Measurements from ENCODE around the gene PRKCH.

- TF ChIP-seq CTCF (IDR thresholded peaks at IDR 0.05) (no peak), EP300 (IDR thresholded peaks at IDR 0.05) (no peak), POLR2AphosphoS5 (IDR thresholded peaks at IDR 0.05) (peak in 3 of 4 donors; percentile 12 to 58 (median 25)), POLR2A (IDR thresholded peaks at IDR 0.05) (no peak)
Measured at GRCh38 chr14:61542848-61543790, 221.7 kb downstream of the PRKCH start.

Data from sigmoid colon (tissue), 4 donors.